CD4-positive, alpha-beta T cell (primary cell): Measurements from ENCODE around the gene BEX3. TPM values are rescaled to one million over a fixed set of nuclear protein-coding genes. Genes with fewer than 3 reads are reported as not detected.

Experiments
- ATAC-seq: fragments of 200-7000 bp; cut with Tn5 transposase; one replicate; pipeline ENCODE4 v1.10.0; 2022; ENCODE audit warnings: mild to moderate bottlenecking; ENCODE audit not compliant: poor library complexity
- CTCF ChIA-PET: fragments of 350-600 bp; sonication (Branson Sonifier 250); formaldehyde crosslinking; loops from one replicate; lab custom pipeline; 2021; ENCODE audit warnings: antibody characterized with exemption, inconsistent platforms; lab: Charles Lee
- POLR2A ChIA-PET: fragments of 350-600 bp; sonication (Branson Sonifier 250); formaldehyde crosslinking; loops from one replicate; lab custom pipeline; 2021; ENCODE audit warnings: antibody characterized with exemption, inconsistent platforms; lab: Charles Lee
- DNase-seq, 14 experiments: peaks; one replicate each; pipeline ENCODE4 v3.0.0-alpha.2; 2013 to 2020; ENCODE audit warnings: mixed read lengths in 2 of 14
- H3K27ac ChIP-seq, 2 donors: one replicate each; pipeline versions ENCODE4 v1.5.1 to v1.7.0; 2013; ENCODE audit warnings: low read length in 2 of 2, low read depth in 1 of 2, mild to moderate bottlenecking in 1 of 2
- H3K27me3 ChIP-seq, 2 experiments: 1 replicate in 1 of 2; 2 replicates in 1 of 2; pipeline versions ENCODE4 v1.6.1 to v1.7.0; 2013; ENCODE audit warnings: low read length in 2 of 2, control low read depth in 1 of 2, mild to moderate bottlenecking in 1 of 2, moderate library complexity in 1 of 2; ENCODE audit not compliant: insufficient read depth in 2 of 2, control insufficient read depth in 1 of 2
- H3K36me3 ChIP-seq: one replicate; pipeline ENCODE4 v1.6.1; 2013; ENCODE audit warnings: low read length, control low read depth; ENCODE audit not compliant: insufficient read depth
- H3K4me1 ChIP-seq: one replicate; pipeline ENCODE4 v1.6.1; 2013; ENCODE audit warnings: low read length, control low read depth; ENCODE audit not compliant: insufficient read depth
- H3K4me3 ChIP-seq: one replicate; pipeline ENCODE4 v1.5.1; 2013; ENCODE audit warnings: mild to moderate bottlenecking, low read length, moderate library complexity
- H3K9me3 ChIP-seq, 2 experiments: 1 replicate in 1 of 2; 2 replicates in 1 of 2; pipeline versions ENCODE4 v1.6.1 to v1.7.0; 2013; ENCODE audit warnings: low read length in 2 of 2, mild to moderate bottlenecking in 2 of 2, control low read depth in 1 of 2, moderate library complexity in 1 of 2; ENCODE audit not compliant: control insufficient read depth in 1 of 2, insufficient read depth in 1 of 2
- H3K27ac Mint-ChIP-seq: one replicate; pipeline ENCODE4 v1.8.0; 2020; ENCODE audit warnings: mixed read lengths
- H3K27me3 Mint-ChIP-seq: one replicate; pipeline ENCODE4 v1.8.0; 2021; ENCODE audit warnings: mixed read lengths
- H3K36me3 Mint-ChIP-seq: one replicate; pipeline ENCODE4 v1.8.0; 2021; ENCODE audit warnings: low read depth, mixed read lengths
- H3K4me1 Mint-ChIP-seq: one replicate; pipeline ENCODE4 v1.8.0; 2021; ENCODE audit warnings: low read depth, mixed read lengths
- H3K4me3 Mint-ChIP-seq: one replicate; pipeline ENCODE4 v1.8.0; 2020; ENCODE audit warnings: mild to moderate bottlenecking, mixed read lengths
- H3K9me3 Mint-ChIP-seq: one replicate; pipeline ENCODE4 v1.8.0; 2020; ENCODE audit warnings: mixed read lengths
- CTCF ChIP-seq: fragments of 200-600 bp; IDR thresholded peaks from one replicate; pipeline ENCODE4 v1.8.0; 2022; ENCODE audit warnings: antibody characterized with exemption, mild to moderate bottlenecking
- intact Hi-C, 2 experiments: fragments of 100-400 bp; cut with DNase I in 1 of 2; cut with micrococcal nuclease in 1 of 2; formaldehyde crosslinking; loops; one replicate each; pipeline versions ENCODE4 v1.15.1 to v1.9.0; 2023 to 2025; cut with DNase I, micrococcal nuclease
- polyA plus RNA-seq, 2 donors: library from polyadenylated mRNA; unstranded; fragments of 120-200 nt; gene quantifications; one replicate each; pipeline ENCODE4 v1.2.1, GENCODE V29; 2013
- total RNA-seq, 174 experiments: library from RNA in 2 of 174; stranded (reverse) in 2 of 174; gene quantifications; one replicate each; pipeline ENCODE4 v1.2.3 and lab custom pipeline; 2021 to 2026

The BEX3 gene
- total RNA-seq: 10 to 100 TPM; 13.9 to 15.7 TPM
- 41.5 TPM for polyA plus RNA-seq (2013, experiment 1 of 2)
- polyA plus RNA-seq (2013, experiment 2 of 2): 20.4 TPM
- total RNA-seq (lab: John Stamatoyannopoulos, UW): 2.2 to 43.8 (median 15.3) reads per million in 172 experiments

- Histone ChIP-seq H3K4me3 (peak within 1 kb of the TSS; percentile 63), H3K27ac (no peak within 1 kb of the TSS), H3K4me1 (peaks cover 8% of the 10 kb centered on the region), H3K27me3 (no peaks in the 10 kb centered on the region), H3K36me3 (no peaks in the 10 kb centered on the region), H3K9me3 (no peaks in the 10 kb centered on the region)
- Mint-ChIP-seq H3K36me3 (no peaks in the 10 kb centered on the region), H3K4me1 (no peaks in the 10 kb centered on the region), H3K9me3 (no peaks in the 10 kb centered on the region), H3K27me3 (no peaks in the 10 kb centered on the region), H3K27ac (peak within 1 kb of the TSS; percentile 56), H3K4me3 (peak within 1 kb of the TSS; percentile 86)
- POLR2A ChIA-PET: no interaction called here
- ATAC-seq (peak; percentile 75), DNase-seq (peak; percentile 9 to 68 (median 23))
- CTCF ChIA-PET: no interaction called here
- TF ChIP-seq CTCF: no peak
- intact Hi-C loops: no loop called here
Measured at GRCh38 chrX:103376118-103376978, at the start of gene BEX3. BEX3 (plus strand) TSS chrX:103376538; CDS start chrX:103377522, 984 bp downstream.

GRCh38 chrX:103329991-103330390 lies 46.3 kb upstream of the BEX3 start, which contains the start of gene TCEAL7:
TCEAL7 (plus strand) TSS chrX:103330239; CDS start chrX:103331404, 1,165 bp downstream.
- ATAC-seq (no peak), DNase-seq (no peak)
- Histone ChIP-seq H3K9me3 (no peaks in the 10 kb centered on the region), H3K27ac (no peak within 1 kb of the TSS), H3K4me1 (no peaks in the 10 kb centered on the region), H3K36me3 (no peaks in the 10 kb centered on the region), H3K4me3 (no peak within 1 kb of the TSS), H3K27me3 (peaks cover 4% of the 10 kb centered on the region in 2 experiments)
- Mint-ChIP-seq H3K4me3 (peak within 1 kb of the TSS; percentile 20), H3K36me3 (no peaks in the 10 kb centered on the region), H3K9me3 (no peaks in the 10 kb centered on the region), H3K4me1 (peaks cover 5% of the 10 kb centered on the region), H3K27ac (no peak within 1 kb of the TSS), H3K27me3 (peaks cover 48% of the 10 kb centered on the region)
- intact Hi-C loops: no loop called here
- CTCF ChIA-PET: interaction anchor here (0.6 kb wide), 1 partner anchor 556 kb away, joined by 3 read pairs; no protein-coding TSS in a partner anchor
- TF ChIP-seq CTCF: no peak
- POLR2A ChIA-PET: no interaction called here

- Mint-ChIP-seq H3K4me3 (no peak overlapping the region), H3K36me3 (no peaks in the 10 kb centered on the region), H3K27ac (no peak overlapping the region), H3K9me3 (no peaks in the 10 kb centered on the region), H3K27me3 (peaks cover 48% of the 10 kb centered on the region), H3K4me1 (peaks cover 5% of the 10 kb centered on the region)
- POLR2A ChIA-PET: no interaction called here
- no peak for ATAC-seq
- H3K36me3 ChIP-seq: no peaks in the 10 kb centered on the region
- no peak overlapping the region for H3K27ac ChIP-seq
- no peak overlapping the region for H3K4me3 ChIP-seq
- intact Hi-C loops: no loop called here
- H3K27me3 ChIP-seq: peaks cover 4% of the 10 kb centered on the region in 2 experiments
- DNase-seq: no peak
- H3K4me1 ChIP-seq: no peaks in the 10 kb centered on the region
- CTCF ChIA-PET: no interaction called here
- no peaks in the 10 kb centered on the region for H3K9me3 ChIP-seq
- TF ChIP-seq CTCF: no peak
Measured at GRCh38 chrX:103330681-103331288, 45.6 kb upstream of the BEX3 start.
